Kidney epithelial cell (primary cell): ENCODE measurements around the gene TGFBR3L. TPM values are rescaled to one million over a fixed set of nuclear protein-coding genes. Genes with fewer than 3 reads are reported as not detected.

Experiments used
- DNase-seq: peaks from one replicate; pipeline ENCODE4 v3.0.0-alpha.2; 2010; ENCODE audit warnings: low read depth
- H3K27me3 ChIP-seq: 2 replicates; pipeline ENCODE4 v1.6.0; 2011; ENCODE audit warnings: low read length; ENCODE audit not compliant: control insufficient read depth, insufficient read depth
- H3K36me3 ChIP-seq: 2 replicates; pipeline ENCODE4 v1.5.1; 2011; ENCODE audit warnings: low read length; ENCODE audit not compliant: control insufficient read depth, insufficient read depth
- H3K4me3 ChIP-seq: 2 replicates; pipeline ENCODE4 v1.5.1; 2011; ENCODE audit warnings: low read depth, mild to moderate bottlenecking, control low read depth, low read length
- CTCF ChIP-seq: IDR thresholded peaks from 2 replicates; pipeline ENCODE4 v1.5.1; 2011; ENCODE audit warnings: mild to moderate bottlenecking, moderate library complexity, low read length, control low read depth, inconsistent platforms; ENCODE audit not compliant: insufficient read depth, poor library complexity, severe bottlenecking
- total RNA-seq: library from RNA; depleted of rRNA; stranded (reverse); fragments of >200 nt; gene quantifications from 2 replicates; pipeline ENCODE4 v1.2.3, GENCODE V29; 2015

TGFBR3L gene
- total RNA-seq, 1 donor from 2014 or later = 4.5 TPM

- DNase-seq = no peak
- TF ChIP-seq CTCF = no peak
- Histone ChIP-seq H3K27me3 (peaks cover 21% of the 10 kb centered on the region), H3K4me3 (no peak overlapping the region), H3K36me3 (no peaks in the 10 kb centered on the region)
Measured at GRCh38 chr19:7912144-7912696, 2.4 kb upstream of the TGFBR3L start.

DNA sequence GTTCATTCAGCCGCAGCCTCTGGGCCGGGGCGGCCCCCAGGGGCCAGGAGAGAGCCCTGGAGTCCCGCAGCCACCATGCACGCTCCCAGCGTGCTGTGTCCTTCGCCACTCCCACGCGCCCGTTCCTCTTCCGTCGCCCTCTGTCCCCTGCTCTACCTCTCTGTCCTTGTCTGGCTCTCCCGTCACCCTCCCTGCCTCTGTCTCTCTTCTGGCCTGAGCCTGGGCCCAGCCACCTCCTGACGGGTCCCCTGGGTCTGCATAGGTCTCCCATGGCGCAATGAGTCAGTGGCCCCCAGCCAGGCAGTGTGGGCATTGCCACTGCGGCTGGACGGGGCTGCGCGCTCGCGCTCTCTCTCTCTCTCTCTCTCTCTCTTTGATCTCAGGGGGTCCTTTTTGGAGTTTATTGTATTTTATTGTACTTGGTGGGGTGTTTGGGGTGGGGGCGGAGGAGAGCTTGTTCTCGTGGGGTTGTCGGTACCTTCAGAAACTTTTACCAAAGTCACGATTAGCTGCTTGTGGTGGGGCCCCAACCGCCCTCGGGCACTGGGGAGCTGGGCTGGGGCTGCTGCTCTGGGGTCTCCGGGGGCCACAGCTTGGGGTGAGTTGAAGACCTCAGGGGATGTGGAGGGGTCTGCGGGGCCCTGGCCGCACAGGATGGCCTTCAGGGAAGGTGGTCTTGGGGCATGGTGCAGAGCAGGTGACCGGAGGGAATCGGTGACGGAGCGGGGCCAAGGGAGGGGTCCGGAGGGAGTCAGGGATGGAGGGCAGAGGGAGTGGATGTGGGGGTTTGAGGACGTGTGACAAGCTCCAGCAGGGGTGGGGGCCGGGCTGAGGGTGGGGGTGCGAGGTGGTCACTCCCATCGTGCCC lies 1.7 kb upstream of the TGFBR3L start:
- no peak for DNase-seq
- TF ChIP-seq CTCF = no peak
- H3K36me3 ChIP-seq = no peaks in the 10 kb centered on the region
- no peak overlapping the region for H3K4me3 ChIP-seq
- peaks cover 28% of the 10 kb centered on the region for H3K27me3 ChIP-seq

- H3K4me3 ChIP-seq = no peak overlapping the region
- TF ChIP-seq CTCF = no peak
- DNase-seq = no peak
- H3K27me3 ChIP-seq = peaks cover 31% of the 10 kb centered on the region
- H3K36me3 ChIP-seq = no peaks in the 10 kb centered on the region
Measured at GRCh38 chr19:7913652-7914051, 978 bp upstream of the TGFBR3L start.

DNA sequence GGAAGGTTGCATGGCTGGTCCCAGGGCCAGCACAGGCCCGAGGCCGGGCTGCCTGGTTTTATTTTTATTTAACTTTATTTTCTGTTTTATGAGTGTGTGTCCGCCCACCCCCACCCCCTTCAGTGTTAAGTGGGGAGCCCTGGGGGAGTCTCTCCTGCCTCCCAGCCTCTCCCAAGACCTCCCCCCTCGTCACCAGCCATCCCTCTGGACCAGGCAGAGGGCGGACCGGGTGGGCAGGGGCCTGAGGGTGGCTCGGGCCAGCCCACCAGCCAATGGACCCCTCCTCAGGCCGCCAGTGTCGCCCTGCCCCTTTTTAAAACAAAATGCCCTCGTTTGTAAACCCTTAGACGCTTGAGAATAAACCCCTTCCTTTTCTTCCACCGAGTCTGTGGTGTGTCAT lies 531 bp upstream of the TGFBR3L start:
- H3K36me3 ChIP-seq = no peaks in the 10 kb centered on the region
- DNase-seq = no peak

GRCh38 chr19:7915250-7916102 lies 846 bp downstream of the TGFBR3L start:
- no peaks in the 10 kb centered on the region for H3K36me3 ChIP-seq
- DNase-seq = no peak
- no peak overlapping the region for H3K4me3 ChIP-seq
- peaks cover 32% of the 10 kb centered on the region for H3K27me3 ChIP-seq
- TF ChIP-seq CTCF = no peak

More for the DNA sequence above, 531 bp upstream of the TGFBR3L start:
- H3K4me3 ChIP-seq = no peak overlapping the region
- TF ChIP-seq CTCF = no peak
- H3K27me3 ChIP-seq = peaks cover 32% of the 10 kb centered on the region
